Stimulated activated CD4-positive, alpha-beta T cell treated with anti-CD3 and anti-CD28 coated beads, TNF-alpha, amount 100 ng/mL, for 48 hours (primary cell): ENCODE results near the gene RTP2.

Source experiments
- DNase-seq, 3 donors: peaks; one replicate each; pipeline ENCODE4 v3.0.0-alpha.2; 2020; ENCODE audit warnings: low read depth in 3 of 3

The RTP2 gene

DNA sequence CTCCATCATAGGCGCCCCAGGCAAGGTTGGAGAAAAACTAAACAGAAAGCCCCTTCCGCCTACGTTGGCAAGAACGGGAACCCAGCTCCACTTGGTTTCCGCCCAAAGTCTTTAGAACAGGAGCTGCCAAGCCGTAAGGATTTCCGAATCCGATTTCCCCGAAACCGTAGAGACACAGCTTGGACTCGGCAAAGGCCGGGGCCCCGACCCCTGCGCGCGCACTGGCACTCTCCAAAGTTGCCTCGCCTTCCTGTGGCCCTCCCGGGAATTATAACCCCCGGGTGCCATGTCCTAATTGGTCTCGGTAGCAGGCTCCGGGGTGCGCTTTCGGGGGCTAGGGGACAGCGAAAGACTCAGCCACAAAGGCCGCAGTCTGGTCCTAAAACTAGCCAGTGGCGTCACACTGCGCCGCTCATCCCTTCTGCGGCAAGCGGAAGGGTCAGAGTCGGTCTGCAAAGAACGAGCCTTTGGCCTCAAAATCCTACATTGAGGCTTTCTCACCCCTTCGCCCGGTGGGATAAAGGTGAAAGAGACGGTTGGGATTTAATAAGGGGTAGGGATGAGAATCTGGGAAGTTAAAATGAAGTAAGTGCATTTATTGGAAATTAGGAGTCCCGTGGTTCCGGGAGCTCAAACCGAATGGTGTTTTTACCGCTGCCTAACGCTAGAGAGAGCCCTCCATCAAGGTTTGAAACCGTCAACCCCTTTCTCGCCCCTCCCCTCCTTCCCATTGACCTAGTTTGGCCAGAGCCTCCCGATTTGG is 36.2 kb upstream of the RTP2 start:
- DNase-seq = peak in 1 of 3 donors; percentile 72

DNA sequence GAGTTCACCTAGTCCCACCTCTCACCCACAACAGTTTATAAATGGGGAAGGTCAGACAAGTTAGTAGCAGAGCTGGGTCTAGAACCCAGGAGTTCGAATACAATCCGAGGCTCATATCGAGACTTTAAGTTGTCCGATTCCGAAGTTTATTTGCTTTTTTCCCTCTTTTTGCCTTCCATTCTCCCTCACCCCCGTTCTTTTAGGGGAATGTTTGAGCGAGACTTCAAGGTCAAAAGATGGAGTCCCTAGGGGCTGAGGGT is 35.6 kb upstream of the RTP2 start:
- no peak for DNase-seq

DNA sequence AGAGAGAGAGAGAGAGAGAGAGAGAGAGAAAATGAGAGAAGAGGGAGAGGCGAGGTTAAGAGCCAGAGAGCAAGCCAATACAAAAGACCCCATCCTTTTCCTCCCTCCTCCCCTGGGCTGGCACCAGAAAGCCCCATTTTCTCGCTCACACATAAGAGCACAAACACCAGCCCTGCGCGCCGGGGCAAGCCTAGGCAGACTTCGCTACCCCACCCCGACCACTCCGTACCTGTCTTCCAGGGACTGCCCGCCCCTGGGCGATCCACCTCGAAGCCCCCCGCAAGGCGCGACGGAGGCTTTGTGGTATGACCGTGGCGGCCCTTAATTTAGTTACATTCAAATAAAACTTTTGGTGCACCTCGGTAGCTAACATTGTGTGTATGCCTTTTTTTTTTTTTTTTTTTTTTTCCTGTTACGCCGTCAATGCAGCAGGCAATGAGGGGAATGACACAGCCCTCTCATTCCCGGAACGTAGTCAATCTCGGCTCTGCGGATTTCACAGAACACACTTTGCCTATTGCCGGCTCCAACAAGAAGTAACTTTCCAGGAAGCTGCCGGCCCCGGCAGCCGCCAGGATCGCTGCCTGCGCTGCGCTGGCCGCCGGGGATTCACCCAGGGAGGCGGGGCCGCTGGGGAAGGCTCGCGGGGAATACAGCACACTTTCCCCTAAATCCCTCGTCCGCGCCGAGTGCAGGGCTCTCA is 35.2 kb upstream of the RTP2 start:
- DNase-seq = no peak

DNA sequence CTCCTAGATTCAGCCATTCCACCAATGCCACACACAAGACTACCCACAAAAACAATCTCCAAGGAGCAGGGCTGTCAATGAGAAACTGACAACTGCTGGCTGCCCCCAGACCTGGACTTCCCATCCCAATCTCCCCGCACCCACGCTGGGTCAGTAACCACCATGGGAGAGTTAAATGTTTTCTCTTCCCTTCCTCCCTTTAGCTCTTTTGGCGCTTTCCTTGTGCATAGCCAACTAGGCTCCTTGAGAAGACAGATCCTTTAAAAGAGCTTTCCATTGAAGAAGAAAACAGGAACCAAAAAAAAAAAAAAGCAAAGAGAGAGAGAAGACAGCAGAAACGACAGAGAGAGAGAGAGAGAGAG is 34.6 kb upstream of the RTP2 start:
- DNase-seq = no peak

DNA sequence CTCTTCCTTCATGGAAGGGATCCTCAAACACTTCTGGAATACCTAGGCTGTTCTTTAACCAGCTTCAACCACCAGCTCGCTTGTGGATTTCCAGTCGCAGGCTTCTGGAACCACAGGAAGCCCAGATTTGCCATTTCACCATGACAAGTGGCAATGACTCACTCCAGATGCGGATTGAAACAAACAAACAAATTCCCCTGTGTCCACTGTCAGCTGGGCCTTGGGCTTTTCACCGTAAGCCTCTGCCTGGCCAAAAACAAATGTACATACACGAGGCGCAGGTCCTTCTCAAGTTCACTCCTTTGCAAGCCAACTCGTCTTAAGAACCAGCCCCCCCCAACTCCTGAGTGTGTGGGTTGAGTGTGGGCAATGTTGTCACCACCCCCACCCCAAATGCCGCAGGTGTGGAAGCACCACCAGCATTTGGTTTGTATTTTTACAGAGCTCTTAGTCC is 34.1 kb upstream of the RTP2 start:
- no peak for DNase-seq

DNA sequence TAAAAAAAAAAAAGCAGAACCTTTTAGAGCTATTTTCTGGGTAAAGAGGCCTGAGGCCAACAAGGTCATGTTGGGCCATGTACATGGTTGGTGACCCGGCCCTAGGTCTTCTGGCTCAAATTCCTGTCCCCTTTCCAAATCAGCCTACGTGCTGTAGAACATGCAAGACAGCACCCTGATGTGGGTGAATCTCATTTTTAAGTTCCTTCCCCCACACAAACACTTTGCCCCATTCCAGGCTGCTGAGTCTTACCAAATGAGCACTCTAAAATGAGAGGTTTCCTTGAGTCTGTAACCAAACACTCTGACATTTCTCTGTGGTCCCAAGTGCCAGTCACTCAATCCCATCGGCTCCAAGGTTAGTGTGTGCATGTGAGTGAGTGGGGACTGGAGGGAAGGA is 33.5 kb upstream of the RTP2 start:
- no peak for DNase-seq

DNA sequence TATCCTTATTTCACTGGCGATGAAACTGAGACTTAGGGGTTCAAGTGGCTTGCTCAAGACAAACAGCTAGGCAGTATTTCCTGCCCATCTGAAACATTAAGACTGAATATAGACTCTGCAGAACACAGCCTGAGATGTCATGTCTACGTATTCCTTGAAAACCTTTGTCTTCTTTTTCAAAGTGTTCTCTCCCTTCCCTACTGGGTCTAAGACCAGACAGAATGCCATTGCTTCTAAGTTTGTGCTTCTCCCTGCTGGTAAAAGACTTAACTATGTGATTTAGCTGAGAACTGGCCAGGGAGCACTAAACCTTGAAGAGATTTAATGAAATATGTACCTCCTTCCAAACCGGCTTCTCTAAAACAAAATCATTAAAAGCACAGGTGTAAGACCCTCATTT is 33.0 kb upstream of the RTP2 start:
- no peak for DNase-seq

DNA sequence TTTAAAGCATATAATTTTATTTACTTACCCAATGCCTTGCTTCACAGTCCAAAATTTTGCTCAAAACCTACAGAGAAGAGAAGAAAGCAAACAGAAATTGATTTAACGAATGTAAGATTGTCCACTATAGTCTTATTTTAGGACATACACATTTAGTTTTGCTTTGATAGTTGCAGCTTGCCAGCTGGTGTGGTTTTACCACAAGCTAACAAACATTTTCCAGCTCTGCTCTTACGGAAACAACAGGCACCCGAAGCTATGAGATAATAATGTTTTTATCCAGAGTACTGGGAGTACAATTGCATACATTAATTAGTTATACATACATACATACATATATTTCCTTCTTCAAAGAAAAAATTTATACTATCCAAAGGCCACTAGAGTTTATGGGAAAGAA is 32.5 kb upstream of the RTP2 start:
- DNase-seq = no peak

DNA sequence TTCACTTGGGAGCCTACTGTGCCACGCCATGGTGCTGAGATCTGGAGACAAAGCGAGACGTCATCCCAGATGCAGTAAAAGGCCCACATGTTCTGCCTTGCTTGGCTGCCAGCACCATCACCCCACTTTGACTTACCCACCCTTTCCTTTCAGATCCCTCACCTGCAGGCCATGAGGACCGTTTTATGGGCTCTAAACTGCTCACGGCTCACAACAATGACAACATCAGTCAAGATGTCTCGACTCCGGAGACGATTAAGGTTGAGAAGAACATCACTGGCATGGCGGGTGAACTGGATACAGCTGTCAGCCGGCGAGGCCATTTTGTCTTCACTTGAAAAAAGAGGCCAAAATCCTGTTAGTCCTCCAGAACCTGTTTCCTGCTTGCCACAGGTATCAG is 31.0 kb upstream of the RTP2 start:
- no peak for DNase-seq

DNA sequence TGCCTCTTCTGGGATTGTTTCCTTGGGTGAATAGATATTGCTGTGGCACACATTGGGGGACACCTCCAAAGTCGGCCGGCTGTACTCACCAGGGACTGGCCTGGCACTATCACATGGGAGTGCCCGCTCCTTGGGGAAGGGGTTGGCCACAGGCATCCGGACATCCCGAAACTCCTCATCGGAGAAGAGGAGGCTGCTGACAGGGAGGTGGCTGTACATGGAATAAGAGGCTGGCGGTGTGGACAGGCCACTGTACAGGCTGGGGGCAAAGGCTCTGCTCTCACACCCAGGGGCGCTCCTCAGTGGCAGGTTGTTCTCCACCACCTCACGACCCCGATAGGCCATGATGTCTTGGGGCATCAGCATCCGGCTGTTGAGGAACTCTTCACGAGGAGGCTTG is 27.2 kb upstream of the RTP2 start:
- DNase-seq = no peak

DNA sequence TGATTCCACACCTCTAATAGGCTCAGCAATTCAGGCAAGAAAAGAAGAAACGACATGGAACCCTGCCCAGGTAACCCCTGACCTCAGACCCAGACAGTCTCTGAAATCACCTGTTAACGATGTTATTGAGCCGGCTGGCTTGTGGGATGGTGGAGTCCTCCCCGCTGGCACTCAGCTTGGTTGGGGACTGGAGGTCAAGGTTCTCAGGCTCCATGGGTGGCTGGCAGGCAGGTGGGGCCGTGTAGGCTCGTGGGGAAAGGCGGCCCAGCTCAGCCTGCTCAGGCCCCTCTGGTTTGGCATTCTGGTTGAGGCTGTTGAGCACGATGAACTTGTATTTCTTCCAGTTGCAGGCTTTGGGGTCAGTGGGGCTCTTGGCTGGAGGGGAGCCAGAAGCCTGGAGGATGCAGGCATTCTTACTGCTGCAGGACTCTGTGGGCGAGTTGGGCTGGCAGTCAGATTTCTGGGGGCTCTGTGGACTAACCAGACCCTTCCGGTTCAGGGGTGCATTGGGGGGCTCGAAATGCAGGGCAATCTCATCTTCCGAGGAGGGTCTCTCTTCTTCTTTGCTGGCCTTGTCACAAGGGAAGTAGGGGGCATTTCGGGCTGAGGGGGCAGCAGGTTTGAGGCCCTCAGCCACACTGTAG is 26.7 kb upstream of the RTP2 start:
- no peak for DNase-seq

DNA sequence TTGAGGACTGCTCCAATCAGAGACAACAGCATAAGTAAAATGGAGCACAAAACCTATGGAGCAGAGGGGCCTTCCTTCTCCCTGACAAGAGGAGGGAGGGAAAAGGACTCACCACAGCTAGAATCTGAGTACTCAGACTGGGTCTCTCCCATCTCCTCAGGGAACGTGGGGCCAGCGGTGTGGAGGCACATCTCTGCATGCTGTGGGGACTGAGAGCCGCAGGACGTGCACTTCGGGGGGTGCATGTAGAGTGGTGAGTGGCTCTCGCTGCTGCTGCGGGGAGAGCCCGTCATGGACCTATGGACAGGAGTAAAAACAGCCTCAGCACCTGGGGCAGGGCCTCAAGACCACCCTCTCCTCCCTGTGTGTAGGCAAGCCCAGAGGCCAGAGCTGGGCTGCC is 25.9 kb upstream of the RTP2 start:
- no peak for DNase-seq

DNA sequence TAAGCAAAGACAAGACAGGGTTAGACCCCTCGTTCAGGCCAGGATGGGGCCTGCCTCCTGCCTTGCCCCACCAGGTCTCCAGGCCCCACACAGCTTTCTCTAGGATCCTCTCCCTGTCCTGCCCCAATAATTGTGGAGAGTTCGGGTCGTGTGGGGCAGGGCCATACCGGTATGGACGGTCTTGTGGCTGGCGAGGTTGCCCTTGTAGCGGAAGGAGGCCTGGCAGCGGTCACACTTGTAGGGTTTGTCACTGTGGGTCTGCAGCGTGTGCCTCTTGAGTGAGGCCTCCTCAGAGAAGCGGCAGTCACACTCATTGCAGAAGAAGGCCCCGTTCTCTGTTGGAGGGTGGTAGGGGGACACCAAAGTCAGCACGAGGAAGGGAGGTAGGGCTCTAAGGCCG is 24.2 kb upstream of the RTP2 start:
- DNase-seq = no peak

DNA sequence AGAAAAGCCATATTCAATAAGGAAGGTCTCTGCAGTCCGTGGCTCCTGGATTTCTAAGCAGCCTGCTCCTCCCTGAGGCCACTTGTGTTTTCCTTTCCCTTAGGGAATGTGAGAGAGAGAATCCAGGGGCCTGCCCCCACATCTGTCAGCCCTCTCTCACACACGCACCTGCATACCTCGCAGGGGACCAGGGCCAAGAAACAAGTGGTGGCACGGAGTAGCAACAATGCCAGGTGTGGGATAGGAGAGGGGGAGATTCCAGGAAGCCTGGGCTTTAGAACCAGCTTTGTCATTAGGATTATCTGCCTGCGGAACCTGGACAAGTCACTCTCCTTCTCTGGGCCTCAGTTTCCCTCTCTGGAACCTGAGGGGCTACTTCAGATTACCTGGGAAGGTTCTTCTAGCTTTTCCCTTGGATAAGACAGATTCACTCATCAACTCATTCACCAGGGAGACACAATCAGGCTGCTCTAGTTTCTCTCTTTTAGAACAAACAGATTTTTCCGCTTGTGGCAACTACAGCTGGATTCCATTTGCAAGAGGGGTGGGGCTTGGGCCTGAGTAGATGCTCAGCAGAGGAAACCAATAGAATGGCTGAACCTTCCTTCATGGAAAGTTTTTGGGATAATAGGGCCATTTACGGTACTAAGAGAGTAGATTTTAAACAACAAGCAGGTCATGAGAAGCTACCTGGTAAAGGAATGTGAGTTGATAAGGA is 23.5 kb upstream of the RTP2 start:
- no peak for DNase-seq

DNA sequence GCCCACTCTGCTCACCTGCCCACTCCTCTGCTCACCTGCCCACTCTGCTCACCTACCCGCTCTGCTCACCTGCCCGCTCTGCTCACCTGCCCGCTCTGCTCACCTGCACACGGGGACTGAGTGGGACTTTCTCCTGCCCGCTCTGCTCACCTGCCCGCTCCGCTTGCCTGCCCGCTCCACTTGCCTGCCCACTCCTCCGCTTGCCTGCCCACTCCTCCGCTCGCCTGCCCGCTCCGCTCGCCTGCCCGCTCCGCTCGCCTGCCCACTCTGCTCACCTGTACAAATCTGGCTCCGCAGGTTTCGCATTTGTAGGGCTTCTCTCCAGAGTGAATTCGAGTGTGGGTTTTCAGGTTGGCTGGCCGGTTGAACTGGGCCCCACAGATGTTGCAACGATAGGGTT is 22.9 kb upstream of the RTP2 start:
- DNase-seq = no peak

DNA sequence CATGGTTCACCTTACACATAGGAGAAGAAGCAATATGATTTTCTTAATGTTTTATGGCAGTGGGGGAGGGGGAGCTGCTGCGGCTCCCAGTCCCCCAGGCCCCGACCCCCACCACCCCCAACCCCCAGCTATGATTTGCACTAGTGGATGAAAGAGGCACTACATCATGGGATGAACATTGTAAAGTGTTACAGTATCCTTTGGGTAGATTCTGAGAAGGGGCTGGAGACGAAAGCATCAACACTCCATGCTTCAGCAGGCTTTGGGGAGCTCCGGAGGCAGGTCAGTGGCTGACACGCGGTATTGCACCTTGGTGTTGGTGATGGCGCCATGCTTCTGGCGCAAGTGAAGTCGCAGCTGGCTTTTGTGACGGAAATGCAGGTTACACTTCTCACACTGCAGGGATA is 19.9 kb upstream of the RTP2 start:
- no peak for DNase-seq

DNA sequence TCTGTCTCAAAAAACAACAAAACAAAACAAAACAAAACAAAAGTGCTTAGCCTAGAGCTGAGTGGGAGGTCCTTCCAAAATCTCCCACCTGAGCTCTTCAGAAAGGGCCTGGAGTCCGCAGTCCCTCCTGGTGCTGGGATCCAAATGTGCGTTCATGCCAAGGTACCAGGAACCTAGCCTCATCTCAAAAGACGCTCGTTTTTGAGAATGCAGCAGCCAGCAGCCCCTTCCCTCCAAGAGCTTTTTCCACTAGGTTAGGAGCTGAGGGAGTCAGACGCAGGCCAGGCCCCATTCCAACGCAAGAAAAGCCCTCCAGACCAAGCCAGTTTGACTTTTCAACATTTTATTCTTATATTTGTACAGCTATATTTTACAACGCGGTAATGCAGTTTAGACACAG is 18.7 kb upstream of the RTP2 start:
- no peak for DNase-seq

DNA sequence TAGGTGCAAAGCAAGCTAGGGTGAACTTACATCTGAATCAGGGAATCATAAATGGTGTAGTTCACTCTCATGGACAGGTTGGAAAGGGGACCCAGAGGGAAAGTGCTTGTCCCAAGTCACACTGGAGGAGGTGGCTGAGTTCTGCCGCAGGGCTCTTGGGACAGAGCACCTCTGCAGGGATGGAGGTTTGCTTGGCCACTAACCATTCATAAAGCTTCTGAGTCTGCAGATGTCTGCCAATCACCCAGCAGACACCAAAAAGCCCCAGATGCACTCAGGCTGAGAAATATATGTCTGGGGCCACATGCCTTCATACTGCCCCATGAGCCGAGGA is 17.9 kb upstream of the RTP2 start:
- DNase-seq = no peak

DNA sequence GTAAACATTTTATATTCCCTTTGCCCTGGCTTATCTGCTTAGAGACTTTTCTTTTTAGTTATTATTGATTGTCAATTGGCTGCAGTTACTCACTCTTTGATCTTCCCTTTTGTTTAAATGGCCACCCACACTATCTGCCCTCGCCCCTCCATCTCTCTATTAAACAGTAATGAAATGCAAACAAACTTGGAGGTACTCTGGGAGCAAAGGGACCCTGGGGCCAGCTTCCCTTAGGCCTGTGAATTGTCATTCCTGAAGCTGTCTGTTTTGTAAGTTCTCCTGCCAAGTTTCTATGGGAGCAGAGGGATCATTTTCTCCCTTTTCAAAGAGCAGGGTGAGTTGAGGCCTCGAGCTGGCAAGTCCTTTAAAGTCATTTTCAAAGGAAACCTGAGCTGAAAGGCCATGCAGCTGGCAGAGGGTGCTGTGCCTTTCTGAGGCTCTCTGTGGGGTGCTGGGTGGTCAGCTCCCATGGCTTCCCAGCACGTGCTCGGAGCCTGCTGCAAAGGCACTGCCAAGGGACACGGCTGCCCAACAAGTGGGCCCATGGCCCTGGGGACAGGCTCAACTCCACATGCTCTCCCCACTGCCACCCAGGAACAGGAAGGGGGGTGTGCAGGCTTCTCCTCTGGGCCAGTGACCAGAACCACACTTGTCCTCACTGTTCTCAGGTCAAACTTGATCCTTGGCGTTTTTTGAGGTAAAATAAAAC is 17.4 kb upstream of the RTP2 start:
- no peak for DNase-seq

DNA sequence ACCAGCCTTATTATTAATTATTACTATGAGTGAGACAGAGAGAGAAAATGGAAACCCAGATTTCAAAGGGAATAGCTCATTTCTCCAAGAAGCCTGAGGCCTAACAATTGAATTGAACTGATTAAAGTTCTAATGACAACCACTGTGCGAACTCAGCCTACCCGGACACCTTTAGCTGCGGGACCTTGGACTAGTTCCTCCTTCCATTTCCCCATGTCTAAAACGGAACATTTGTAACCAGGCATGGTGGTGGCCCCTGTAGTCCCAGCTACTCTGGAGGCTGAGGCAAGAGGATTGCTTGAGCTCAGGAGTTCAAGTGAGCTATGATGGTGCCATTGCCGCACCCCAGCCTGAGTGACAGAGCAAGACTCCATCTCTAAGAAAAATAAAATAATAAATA is 16.4 kb upstream of the RTP2 start:
- DNase-seq = no peak

DNA sequence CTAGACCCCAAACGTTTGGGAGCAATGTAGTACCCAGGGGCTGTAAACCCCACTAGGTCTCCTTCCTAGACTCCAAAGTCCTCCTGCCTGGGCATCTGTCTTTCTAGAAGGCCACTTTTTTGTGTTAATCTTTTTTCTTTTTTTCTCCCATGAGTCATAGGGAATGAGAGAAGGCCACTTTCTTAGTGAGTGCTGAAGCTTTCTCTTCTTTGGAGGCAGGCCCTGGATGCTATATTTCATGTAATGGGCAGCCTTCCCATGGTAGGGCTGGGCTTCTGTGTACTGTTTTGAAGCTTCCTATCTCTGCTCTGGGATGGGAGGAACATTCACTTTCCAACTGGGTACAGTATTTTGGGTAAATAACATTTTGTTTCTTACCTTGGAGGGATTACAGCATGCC is 15.2 kb upstream of the RTP2 start:
- no peak for DNase-seq

DNA sequence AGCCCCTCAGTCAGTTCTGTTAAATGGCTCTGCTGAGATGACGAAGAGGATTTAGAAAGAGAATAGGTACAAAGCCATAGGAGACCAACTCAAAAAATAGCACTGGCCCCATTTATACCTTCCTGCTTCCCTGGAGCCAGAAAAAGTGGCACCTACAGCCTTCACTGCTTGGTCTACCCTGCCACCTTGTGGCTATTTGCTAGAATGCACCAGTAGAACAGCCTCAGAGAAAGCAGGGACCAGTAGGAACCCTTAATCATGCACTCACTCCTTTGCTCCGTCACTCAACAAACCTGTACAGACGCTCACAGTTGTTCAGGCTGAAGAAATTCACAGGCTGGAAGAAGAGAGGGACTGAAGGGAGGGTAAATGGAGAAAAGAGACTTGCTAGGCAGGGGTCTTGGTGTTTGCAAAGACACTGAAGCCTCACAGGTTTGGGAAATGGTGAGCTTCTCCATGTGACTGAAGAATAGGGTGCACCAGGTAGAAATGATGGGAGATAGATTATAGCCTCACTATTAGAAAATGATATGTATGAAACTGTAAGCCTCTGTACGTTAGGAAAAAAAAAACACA is 12.1 kb upstream of the RTP2 start:
- peak; percentile 43 to 57 (median 53) for DNase-seq
